ENCODE data around the gene SIRT1.
"Not testable (repeated sequence)": the region's sequence is repeated elsewhere in the genome, so short reads cannot be mapped to it uniquely, and the experiment has no call there.

The SIRT1 gene

GRCh38 chr10:67877421-67877820 is 7.0 kb upstream of the SIRT1 start:
- DNase-seq (ENCODE audit: low read depth) = not testable (repeated sequence)

- no peak for DNase-seq (ENCODE audit: low read depth)
These were observed 6.3 kb upstream of the SIRT1 start for GRCh38 chr10:67878133-67878532.

GRCh38 chr10:67883710-67884312 is 645 bp upstream of the SIRT1 start:
- DNase-seq (ENCODE audit: low read depth) = no peak

GRCh38 chr10:67884842-67885670 is 600 bp downstream of the SIRT1 start:
- DNase-seq (ENCODE audit: low read depth) = peak; percentile 51

- DNase-seq (ENCODE audit: low read depth) = no peak
These were observed 9.2 kb downstream of the SIRT1 start for GRCh38 chr10:67893637-67894036.

GRCh38 chr10:67903581-67903980 is 19.1 kb downstream of the SIRT1 start:
- DNase-seq (ENCODE audit: low read depth) = no peak

- no peak for DNase-seq (ENCODE audit: low read depth)
These were observed 28.0 kb downstream of the SIRT1 start for GRCh38 chr10:67912331-67912946.

- DNase-seq (ENCODE audit: low read depth) = no peak
These were observed 30.4 kb downstream of the SIRT1 start for GRCh38 chr10:67914777-67915340.

- no peak for DNase-seq (ENCODE audit: low read depth)
These were observed 32.7 kb downstream of the SIRT1 start for GRCh38 chr10:67917169-67917568.

- no peak for DNase-seq (ENCODE audit: low read depth)
These were observed 33.2 kb downstream of the SIRT1 start for GRCh38 chr10:67917679-67918078.

GRCh38 chr10:67921065-67921464 is 36.6 kb downstream of the SIRT1 start:
- no peak for DNase-seq (ENCODE audit: low read depth)

- no peak for DNase-seq (ENCODE audit: low read depth)
These were observed 39.1 kb downstream of the SIRT1 start for GRCh38 chr10:67923551-67923950.

GRCh38 chr10:67924136-67924535 is 39.7 kb downstream of the SIRT1 start:
- no peak for DNase-seq (ENCODE audit: low read depth)

- DNase-seq (ENCODE audit: low read depth) = no peak
These were observed 41.1 kb downstream of the SIRT1 start for GRCh38 chr10:67925449-67926005.

GRCh38 chr10:67926951-67927350 is 42.5 kb downstream of the SIRT1 start:
- DNase-seq (ENCODE audit: low read depth) = no peak

- DNase-seq (ENCODE audit: low read depth) = no peak
These were observed 48.7 kb downstream of the SIRT1 start for GRCh38 chr10:67933199-67933598.

GRCh38 chr10:67934336-67934735 is 49.9 kb downstream of the SIRT1 start:
- DNase-seq (ENCODE audit: low read depth) = no peak

- DNase-seq (ENCODE audit: low read depth) = no peak
These were observed 50.8 kb downstream of the SIRT1 start for GRCh38 chr10:67935223-67935622.

GRCh38 chr10:67936416-67936815 is 52.0 kb downstream of the SIRT1 start:
- DNase-seq (ENCODE audit: low read depth) = no peak

GRCh38 chr10:67943917-67944316 is 59.5 kb downstream of the SIRT1 start:
- no peak for DNase-seq (ENCODE audit: low read depth)

GRCh38 chr10:67955614-67956013 is 71.2 kb downstream of the SIRT1 start:
- no peak for DNase-seq (ENCODE audit: low read depth)

- DNase-seq (ENCODE audit: low read depth) = no peak
These were observed 75.5 kb downstream of the SIRT1 start for GRCh38 chr10:67959839-67960476.
